ENCODE data around the gene CACNA1C. TPM values are rescaled to one million over a fixed set of nuclear protein-coding genes. Genes with fewer than 3 reads are reported as not detected.

The CACNA1C gene
- total and polyA plus RNA-seq, 2 donors: 0.71 TPM

GRCh38 chr12:2306735-2307134, 253.9 kb downstream of the CACNA1C start:
- no peaks in the 10 kb centered on the region for H3K27me3 ChIP-seq (ENCODE audit: control insufficient read depth in 2 of 2, insufficient read depth in 1 of 2, low read length in 1 of 2)
- no peaks in the 10 kb centered on the region for H3K36me3 ChIP-seq (ENCODE audit: control insufficient read depth in 2 of 2, insufficient read depth in 2 of 2, low read length in 1 of 2)
- peak overlapping the region; percentile 2 to 38 for H3K27ac ChIP-seq (ENCODE audit: low read depth in 1 of 2, low read length in 1 of 2)
- 21% methylated on average over 4 of the region's 4 CpGs for WGBS
- no peaks in the 10 kb centered on the region for H3K9me3 ChIP-seq (ENCODE audit: control insufficient read depth in 2 of 2, insufficient read depth in 1 of 2, low read length in 1 of 2)
- DNase-seq (ENCODE audit: low read depth in 6 of 9, low spot score in 9 of 9): peak in 1 of 9 donors; percentile 38
- peaks cover 12 to 22% of the 10 kb centered on the region in 2 donors for H3K4me1 ChIP-seq (ENCODE audit: control insufficient read depth in 2 of 2, insufficient read depth in 2 of 2, low read length in 2 of 2)
- H3K4me3 ChIP-seq (ENCODE audit: low read length in 2 of 2): no peak overlapping the region

- Histone ChIP-seq H3K27ac (ENCODE audit: low read depth in 1 of 2, low read length in 1 of 2) (no peak overlapping the region), H3K27me3 (ENCODE audit: control insufficient read depth in 2 of 2, insufficient read depth in 1 of 2, low read length in 1 of 2) (no peaks in the 10 kb centered on the region), H3K4me3 (ENCODE audit: low read length in 2 of 2) (no peak overlapping the region), H3K9me3 (ENCODE audit: control insufficient read depth in 2 of 2, insufficient read depth in 1 of 2, low read length in 1 of 2) (no peaks in the 10 kb centered on the region), H3K36me3 (ENCODE audit: control insufficient read depth in 2 of 2, insufficient read depth in 2 of 2, low read length in 1 of 2) (no peaks in the 10 kb centered on the region), H3K4me1 (ENCODE audit: control insufficient read depth in 2 of 2, insufficient read depth in 2 of 2, low read length in 2 of 2) (peaks cover 12 to 22% of the 10 kb centered on the region in 2 donors)
- WGBS: over 99% methylated on average over 3 of the region's 3 CpGs
- no peak for DNase-seq (ENCODE audit: low read depth in 6 of 9, low spot score in 9 of 9)
Measured at GRCh38 chr12:2307550-2307949, 254.8 kb downstream of the CACNA1C start.

DNA sequence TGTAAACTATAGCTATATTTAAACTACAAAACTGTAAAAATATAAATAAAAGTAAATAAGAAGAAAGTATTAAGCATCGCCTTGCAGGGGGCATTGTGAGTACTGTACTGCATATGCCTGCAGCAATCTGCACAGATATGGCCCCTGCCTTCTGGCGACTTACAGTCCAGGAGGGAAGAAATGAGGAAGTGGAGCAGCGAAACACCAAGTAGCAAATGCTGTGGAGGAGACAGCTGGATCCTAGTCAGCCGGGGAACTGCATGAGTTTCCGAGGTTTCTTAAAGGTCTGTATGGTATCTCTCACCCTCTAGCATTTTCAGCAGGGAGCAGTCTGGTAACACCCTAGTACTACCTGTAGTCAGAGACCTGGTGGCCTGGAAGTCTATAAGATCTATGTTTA, 256.9 kb downstream of the CACNA1C start:
- Histone ChIP-seq H3K27me3 (ENCODE audit: control insufficient read depth in 2 of 2, insufficient read depth in 1 of 2, low read length in 1 of 2) (no peaks in the 10 kb centered on the region), H3K36me3 (ENCODE audit: control insufficient read depth in 2 of 2, insufficient read depth in 2 of 2, low read length in 1 of 2) (no peaks in the 10 kb centered on the region), H3K4me3 (ENCODE audit: low read length in 2 of 2) (no peak overlapping the region), H3K4me1 (ENCODE audit: control insufficient read depth in 2 of 2, insufficient read depth in 2 of 2, low read length in 2 of 2) (peaks cover 12 to 22% of the 10 kb centered on the region in 2 donors), H3K9me3 (ENCODE audit: control insufficient read depth in 2 of 2, insufficient read depth in 1 of 2, low read length in 1 of 2) (no peaks in the 10 kb centered on the region), H3K27ac (ENCODE audit: low read depth in 1 of 2, low read length in 1 of 2) (no peak overlapping the region)
- WGBS: 79% methylated on average over 5 of the region's 5 CpGs
- no peak for DNase-seq (ENCODE audit: low read depth in 6 of 9, low spot score in 9 of 9)

DNA sequence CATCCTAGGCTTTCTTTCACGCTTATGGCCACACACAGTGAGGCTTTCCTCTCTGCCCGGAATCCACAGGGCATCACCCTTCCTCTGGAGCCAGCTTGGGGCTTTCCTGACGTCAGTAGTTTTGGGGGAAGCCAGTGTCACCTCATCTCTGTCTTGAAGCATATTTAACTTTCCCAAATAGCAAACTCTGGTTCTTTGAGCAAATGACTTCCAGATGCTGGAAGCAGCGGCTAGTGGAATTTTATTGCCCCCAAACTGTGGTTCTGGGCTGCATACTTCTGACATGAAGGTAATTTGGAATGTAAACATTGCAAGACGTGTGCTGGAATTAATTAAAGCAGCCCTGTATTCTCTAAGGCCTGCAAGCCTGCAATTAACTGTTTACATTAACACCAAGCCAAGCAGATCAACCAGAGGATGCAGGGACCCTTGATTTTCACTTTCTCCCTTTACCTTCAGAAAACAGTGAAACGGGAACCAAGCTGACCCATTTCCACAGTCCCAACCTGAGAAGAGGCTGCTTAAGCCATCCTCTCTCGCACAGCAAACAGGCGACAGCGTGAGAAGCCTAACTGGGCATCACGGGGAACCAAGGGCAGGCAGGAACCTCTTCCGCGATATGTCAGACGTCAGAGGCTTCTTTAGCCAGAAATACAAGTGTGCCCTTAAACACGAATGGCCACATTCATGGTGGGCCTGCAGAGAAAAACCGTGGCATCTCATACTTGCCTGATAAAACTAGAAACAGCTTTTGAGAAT, 258.4 kb downstream of the CACNA1C start:
- H3K9me3 ChIP-seq (ENCODE audit: control insufficient read depth in 2 of 2, insufficient read depth in 1 of 2, low read length in 1 of 2): no peaks in the 10 kb centered on the region
- no peak for DNase-seq (ENCODE audit: low read depth in 6 of 9, low spot score in 9 of 9)
- no peak overlapping the region for H3K27ac ChIP-seq (ENCODE audit: low read depth in 1 of 2, low read length in 1 of 2)
- 94% methylated on average over 15 of the region's 15 CpGs for WGBS
- H3K36me3 ChIP-seq (ENCODE audit: control insufficient read depth in 2 of 2, insufficient read depth in 2 of 2, low read length in 1 of 2): no peaks in the 10 kb centered on the region
- H3K4me3 ChIP-seq (ENCODE audit: low read length in 2 of 2): no peak overlapping the region
- H3K4me1 ChIP-seq (ENCODE audit: control insufficient read depth in 2 of 2, insufficient read depth in 2 of 2, low read length in 2 of 2): peaks cover 6 to 11% of the 10 kb centered on the region in 2 donors
- no peaks in the 10 kb centered on the region for H3K27me3 ChIP-seq (ENCODE audit: control insufficient read depth in 2 of 2, insufficient read depth in 1 of 2, low read length in 1 of 2)

GRCh38 chr12:2312175-2312574, 259.4 kb downstream of the CACNA1C start:
- Histone ChIP-seq H3K9me3 (ENCODE audit: control insufficient read depth in 2 of 2, insufficient read depth in 1 of 2, low read length in 1 of 2) (no peaks in the 10 kb centered on the region), H3K27me3 (ENCODE audit: control insufficient read depth in 2 of 2, insufficient read depth in 1 of 2, low read length in 1 of 2) (no peaks in the 10 kb centered on the region), H3K27ac (ENCODE audit: low read depth in 1 of 2, low read length in 1 of 2) (no peak overlapping the region), H3K4me1 (ENCODE audit: control insufficient read depth in 2 of 2, insufficient read depth in 2 of 2, low read length in 2 of 2) (peaks cover 0 to 1% of the 10 kb centered on the region in 2 donors), H3K36me3 (ENCODE audit: control insufficient read depth in 2 of 2, insufficient read depth in 2 of 2, low read length in 1 of 2) (no peaks in the 10 kb centered on the region), H3K4me3 (ENCODE audit: low read length in 2 of 2) (no peak overlapping the region)
- DNase-seq (ENCODE audit: low read depth in 6 of 9, low spot score in 9 of 9): no peak
- 96% methylated on average over 7 of the region's 7 CpGs for WGBS

DNA sequence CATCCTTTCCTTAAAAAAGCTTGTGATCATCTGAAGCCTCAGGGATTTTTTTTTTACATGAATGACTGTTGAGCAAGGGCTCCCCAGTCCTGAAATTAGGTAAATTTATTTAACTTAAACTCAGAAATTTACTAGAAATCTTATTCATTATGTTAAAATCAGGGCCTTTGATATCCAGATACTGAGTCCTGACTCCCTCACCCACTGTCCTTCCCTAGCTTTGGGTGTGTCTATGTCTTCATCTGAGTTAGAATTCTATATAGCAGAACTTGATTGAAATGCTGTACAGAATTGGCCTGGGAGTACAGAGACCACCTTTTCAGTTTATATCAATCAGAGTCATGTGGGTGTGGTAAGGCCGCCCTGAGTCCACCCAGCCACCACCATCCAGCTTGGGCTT, 260.0 kb downstream of the CACNA1C start:
- Histone ChIP-seq H3K4me3 (ENCODE audit: low read length in 2 of 2) (no peak overlapping the region), H3K36me3 (ENCODE audit: control insufficient read depth in 2 of 2, insufficient read depth in 2 of 2, low read length in 1 of 2) (no peaks in the 10 kb centered on the region), H3K27me3 (ENCODE audit: control insufficient read depth in 2 of 2, insufficient read depth in 1 of 2, low read length in 1 of 2) (no peaks in the 10 kb centered on the region), H3K27ac (ENCODE audit: low read depth in 1 of 2, low read length in 1 of 2) (no peak overlapping the region), H3K4me1 (ENCODE audit: control insufficient read depth in 2 of 2, insufficient read depth in 2 of 2, low read length in 2 of 2) (no peaks in the 10 kb centered on the region), H3K9me3 (ENCODE audit: control insufficient read depth in 2 of 2, insufficient read depth in 1 of 2, low read length in 1 of 2) (no peaks in the 10 kb centered on the region)
- WGBS: 100% methylated on average over 1 of the region's 1 CpG
- DNase-seq (ENCODE audit: low read depth in 6 of 9, low spot score in 9 of 9): no peak

- no peak for DNase-seq (ENCODE audit: low read depth in 6 of 9, low spot score in 9 of 9)
- no peak overlapping the region for H3K27ac ChIP-seq (ENCODE audit: low read depth in 1 of 2, low read length in 1 of 2)
- over 99% methylated on average over 2 of the region's 2 CpGs for WGBS
Measured at GRCh38 chr12:2314492-2314891, 261.7 kb downstream of the CACNA1C start.

DNA sequence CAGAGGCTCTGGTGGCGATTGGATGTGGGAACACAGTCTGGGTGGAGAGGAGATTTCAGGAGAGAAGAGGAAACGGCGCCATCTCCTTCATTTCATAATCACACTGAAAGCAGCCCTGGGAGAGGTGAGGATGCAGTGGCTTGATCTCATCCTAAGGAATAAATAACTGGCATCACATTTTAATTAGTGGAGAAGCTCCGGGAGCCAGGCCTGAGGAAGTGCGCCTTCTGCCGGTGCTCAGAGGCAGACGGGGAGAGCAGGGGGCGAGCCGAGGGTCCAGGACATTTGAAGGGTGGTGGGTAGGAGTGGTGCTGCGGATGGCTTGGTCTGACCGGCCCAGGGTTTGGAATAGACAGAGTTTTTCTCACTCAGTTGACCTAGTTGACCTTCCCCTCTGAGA, 265.0 kb downstream of the CACNA1C start:
- Histone ChIP-seq H3K36me3 (ENCODE audit: control insufficient read depth in 2 of 2, insufficient read depth in 2 of 2, low read length in 1 of 2) (no peaks in the 10 kb centered on the region), H3K4me1 (ENCODE audit: control insufficient read depth in 2 of 2, insufficient read depth in 2 of 2, low read length in 2 of 2) (peaks cover 0 to 2% of the 10 kb centered on the region in 2 donors), H3K4me3 (ENCODE audit: low read length in 2 of 2) (no peak overlapping the region), H3K27ac (ENCODE audit: low read depth in 1 of 2, low read length in 1 of 2) (no peak overlapping the region), H3K9me3 (ENCODE audit: control insufficient read depth in 2 of 2, insufficient read depth in 1 of 2, low read length in 1 of 2) (no peaks in the 10 kb centered on the region), H3K27me3 (ENCODE audit: control insufficient read depth in 2 of 2, insufficient read depth in 1 of 2, low read length in 1 of 2) (no peaks in the 10 kb centered on the region)
- no peak for DNase-seq (ENCODE audit: low read depth in 6 of 9, low spot score in 9 of 9)
- 97% methylated on average over 11 of the region's 11 CpGs for whole genome bisulfite sequencing

More at GRCh38 chr12:2314492-2314891, 261.7 kb downstream of the CACNA1C start:
- no peaks in the 10 kb centered on the region for H3K27me3 ChIP-seq (ENCODE audit: control insufficient read depth in 2 of 2, insufficient read depth in 1 of 2, low read length in 1 of 2)
- no peaks in the 10 kb centered on the region for H3K9me3 ChIP-seq (ENCODE audit: control insufficient read depth in 2 of 2, insufficient read depth in 1 of 2, low read length in 1 of 2)
- H3K36me3 ChIP-seq (ENCODE audit: control insufficient read depth in 2 of 2, insufficient read depth in 2 of 2, low read length in 1 of 2): no peaks in the 10 kb centered on the region
- H3K4me3 ChIP-seq (ENCODE audit: low read length in 2 of 2): no peak overlapping the region
- no peaks in the 10 kb centered on the region for H3K4me1 ChIP-seq (ENCODE audit: control insufficient read depth in 2 of 2, insufficient read depth in 2 of 2, low read length in 2 of 2)

DNA sequence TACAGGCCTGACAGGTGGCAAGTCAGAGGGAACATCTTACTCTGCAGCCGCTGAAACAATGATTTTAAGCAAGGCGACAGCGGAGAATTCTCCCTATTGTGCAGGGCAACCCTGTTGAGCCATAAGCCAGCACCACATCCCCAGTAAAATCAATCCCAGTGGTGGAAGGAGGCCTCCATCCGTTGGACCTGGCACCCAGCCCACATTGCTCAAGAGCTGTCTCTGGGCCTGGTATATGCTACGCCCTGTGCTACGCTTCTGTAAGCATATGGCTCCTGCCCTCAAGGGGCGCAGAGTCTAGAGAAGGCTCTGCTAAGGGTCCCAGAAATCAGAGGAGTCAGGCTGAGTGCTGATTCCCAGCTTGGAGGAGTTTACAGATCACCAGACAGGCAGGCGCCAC, 265.5 kb downstream of the CACNA1C start:
- Histone ChIP-seq H3K4me3 (ENCODE audit: low read length in 2 of 2) (no peak overlapping the region), H3K9me3 (ENCODE audit: control insufficient read depth in 2 of 2, insufficient read depth in 1 of 2, low read length in 1 of 2) (no peaks in the 10 kb centered on the region), H3K27ac (ENCODE audit: low read depth in 1 of 2, low read length in 1 of 2) (no peak overlapping the region), H3K27me3 (ENCODE audit: control insufficient read depth in 2 of 2, insufficient read depth in 1 of 2, low read length in 1 of 2) (no peaks in the 10 kb centered on the region), H3K4me1 (ENCODE audit: control insufficient read depth in 2 of 2, insufficient read depth in 2 of 2, low read length in 2 of 2) (peaks cover 0 to 5% of the 10 kb centered on the region in 2 donors), H3K36me3 (ENCODE audit: control insufficient read depth in 2 of 2, insufficient read depth in 2 of 2, low read length in 1 of 2) (no peaks in the 10 kb centered on the region)
- no peak for DNase-seq (ENCODE audit: low read depth in 6 of 9, low spot score in 9 of 9)
- WGBS: 97% methylated on average over 8 of the region's 8 CpGs

Measured in thymus (tissue), 11 donors.